GM21529 (cell line): ENCODE data around the gene PLCB3.

Experiments used
- ATAC-seq: cut with Tn5 transposase; IDR thresholded peaks from one replicate; pipeline ENCODE4 v1.9.1; 2021; ENCODE audit not compliant: unreplicated experiment

Gene PLCB3

DNA sequence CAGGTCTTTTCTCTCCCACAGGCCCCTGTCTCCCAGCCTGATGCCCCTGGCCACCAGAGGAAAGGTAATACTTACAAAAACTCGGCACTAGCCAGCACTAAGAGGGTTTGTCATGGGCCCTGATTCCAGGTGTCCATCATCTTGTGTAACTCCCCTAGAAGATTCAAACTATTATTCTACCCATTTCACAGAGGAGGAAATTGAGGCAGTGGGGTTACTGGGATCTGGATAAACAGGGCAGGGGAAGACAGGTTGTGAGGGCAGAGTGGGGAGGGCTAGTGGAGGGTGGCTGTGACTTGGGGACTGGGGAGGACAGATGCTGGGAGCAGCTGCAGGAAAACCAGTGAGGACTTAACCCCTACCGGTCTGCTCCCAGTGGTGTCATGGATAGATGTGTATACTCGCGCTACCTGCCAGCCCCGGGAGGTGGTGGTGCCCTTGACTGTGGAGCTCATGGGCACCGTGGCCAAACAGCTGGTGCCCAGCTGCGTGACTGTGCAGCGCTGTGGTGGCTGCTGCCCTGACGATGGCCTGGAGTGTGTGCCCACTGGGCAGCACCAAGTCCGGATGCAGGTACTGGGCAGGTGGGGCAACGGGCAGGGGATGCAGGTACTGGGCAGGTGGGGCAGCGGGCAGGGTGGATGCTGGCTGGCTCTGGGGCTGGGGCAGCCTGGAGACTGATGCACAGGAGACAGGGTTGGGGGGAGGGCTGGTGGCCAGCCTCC, 15.7 kb upstream of the PLCB3 start:
- ATAC-seq: no peak

DNA sequence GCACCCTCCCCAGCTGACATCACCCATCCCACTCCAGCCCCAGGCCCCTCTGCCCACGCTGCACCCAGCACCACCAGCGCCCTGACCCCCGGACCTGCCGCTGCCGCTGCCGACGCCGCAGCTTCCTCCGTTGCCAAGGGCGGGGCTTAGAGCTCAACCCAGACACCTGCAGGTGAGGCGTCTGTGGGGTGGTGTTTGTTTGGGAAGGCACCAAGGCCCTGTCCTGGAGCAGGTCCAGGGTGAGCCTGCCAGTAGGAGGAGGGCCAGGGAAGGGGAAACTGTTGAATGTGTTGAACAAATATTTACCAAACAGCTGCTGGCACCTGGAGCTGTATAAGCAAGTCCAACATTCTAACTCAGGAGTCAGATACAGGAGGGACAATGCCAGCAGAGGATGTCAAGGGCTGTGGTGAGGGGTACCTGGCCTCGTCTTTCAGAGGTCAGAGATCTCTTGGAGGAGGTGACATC, 13.8 kb upstream of the PLCB3 start:
- ATAC-seq: no peak

DNA sequence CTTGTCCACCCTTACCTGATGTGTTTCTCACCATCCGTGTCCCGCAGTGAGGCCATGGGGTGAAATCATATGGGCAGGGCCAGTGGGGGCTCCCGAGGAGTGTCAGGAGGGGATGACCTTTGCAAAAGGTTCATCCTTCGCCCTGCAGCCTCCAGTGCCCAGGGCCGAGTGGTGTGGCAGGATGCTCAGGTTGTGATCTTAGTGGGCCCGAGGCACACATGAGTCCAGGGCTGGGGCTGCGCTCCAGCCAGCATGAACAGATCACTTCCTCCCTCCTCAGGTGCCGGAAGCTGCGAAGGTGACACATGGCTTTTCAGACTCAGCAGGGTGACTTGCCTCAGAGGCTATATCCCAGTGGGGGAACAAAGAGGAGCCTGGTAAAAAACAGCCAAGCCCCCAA, 13.3 kb upstream of the PLCB3 start:
- no peak for ATAC-seq

DNA sequence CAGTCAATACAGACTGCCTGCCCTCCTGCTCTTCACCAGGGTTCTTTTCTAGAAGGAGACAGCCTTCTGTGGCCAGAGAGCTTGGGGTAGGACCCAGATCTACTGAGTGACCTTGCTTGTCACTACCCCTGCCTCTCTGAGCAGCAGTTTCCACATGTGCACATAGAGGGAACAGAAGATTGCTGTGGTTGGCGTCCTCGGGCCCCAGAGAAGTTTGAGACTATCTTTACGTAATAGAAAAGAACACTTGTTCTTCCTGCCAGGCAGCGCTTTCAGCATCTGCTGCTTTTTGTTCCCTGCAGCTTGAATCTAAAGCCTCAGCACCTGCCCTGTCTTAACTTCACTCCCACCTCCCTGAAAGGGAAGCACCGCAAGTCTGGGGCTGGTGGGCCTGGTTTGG, 12.3 kb upstream of the PLCB3 start:
- no peak for ATAC-seq

DNA sequence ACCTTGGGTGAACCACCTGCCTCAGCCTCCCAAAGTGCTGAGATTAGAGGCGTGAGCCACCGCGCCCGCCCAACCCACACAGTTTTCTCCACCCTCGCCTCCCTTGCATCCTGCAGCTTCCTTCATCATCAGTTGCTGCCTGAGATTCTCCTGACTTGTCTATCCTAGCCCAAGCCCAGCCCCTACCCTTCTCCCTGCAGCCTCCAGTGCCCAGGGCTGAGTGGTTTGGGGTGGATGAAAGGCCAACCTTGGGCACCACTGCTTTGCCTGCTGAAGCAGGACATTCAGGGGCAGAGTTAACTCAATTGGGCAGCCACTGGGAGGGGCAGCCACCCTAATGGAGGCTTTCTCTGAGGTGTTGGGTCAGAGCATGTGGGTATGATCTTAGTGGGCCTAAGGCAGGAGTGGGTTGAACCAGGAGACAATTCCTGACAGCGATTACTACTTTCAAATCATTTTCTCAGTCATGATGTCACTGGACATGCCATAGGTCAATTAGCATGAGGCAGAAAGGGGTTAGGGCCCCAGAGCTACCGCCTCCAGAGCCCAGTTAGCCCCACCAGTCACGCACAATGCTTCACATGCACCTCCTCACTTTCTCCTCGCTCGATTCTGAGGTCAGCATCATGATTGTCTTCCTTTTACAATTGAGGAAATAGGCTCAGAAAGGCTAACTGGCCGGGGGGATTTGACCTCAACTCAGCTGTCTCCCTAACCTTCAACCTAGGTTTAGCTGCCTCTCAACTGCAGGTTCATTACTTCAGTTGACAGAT, 11.5 kb upstream of the PLCB3 start:
- ATAC-seq: peak; percentile 14

DNA sequence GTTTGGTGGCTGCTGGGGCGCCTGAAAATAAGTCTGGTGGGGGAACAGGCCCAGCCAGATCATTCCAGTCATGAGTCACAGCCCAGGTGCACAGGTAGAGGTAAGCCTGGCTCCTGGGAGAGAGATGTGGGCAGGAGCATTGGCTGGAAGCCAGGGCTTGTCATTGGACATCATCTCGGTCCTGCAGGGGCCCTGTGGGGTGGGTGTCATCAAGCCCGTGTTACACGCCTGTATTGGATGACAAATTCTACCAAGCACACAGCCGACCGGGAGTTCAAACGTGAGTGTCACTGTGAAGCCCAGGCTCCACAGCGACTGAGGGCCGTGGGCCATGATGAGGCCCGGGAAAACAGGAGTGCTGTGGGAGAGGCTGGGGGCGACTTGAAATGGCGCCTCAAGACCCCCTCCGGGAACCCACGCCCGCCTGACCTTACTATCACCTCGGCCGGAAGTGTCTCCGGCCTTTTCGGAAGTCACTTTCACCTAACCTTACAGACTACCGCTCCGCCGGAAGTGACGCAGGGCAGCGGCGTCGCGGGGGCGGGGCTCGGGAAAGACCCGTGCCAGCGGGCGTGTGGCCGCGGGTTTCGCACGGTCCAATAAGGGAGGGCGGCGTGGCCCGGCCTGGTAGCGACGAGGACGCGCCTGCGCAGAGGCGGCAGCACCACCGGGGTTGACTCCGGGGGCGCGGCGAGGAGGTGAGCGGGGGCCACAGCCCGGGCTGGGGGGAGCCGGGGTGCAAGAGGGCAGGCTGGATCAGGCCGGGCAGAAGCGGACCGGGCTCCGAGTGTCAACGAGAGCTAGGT, 10.7 kb upstream of the PLCB3 start, which contains the start of gene FKBP2:
FKBP2 (plus strand) TSS at position 661 of the 806 bp plus-strand sequence. CDS start 1,293 bp downstream, outside the sequence.
- ATAC-seq: peak; percentile 37

DNA sequence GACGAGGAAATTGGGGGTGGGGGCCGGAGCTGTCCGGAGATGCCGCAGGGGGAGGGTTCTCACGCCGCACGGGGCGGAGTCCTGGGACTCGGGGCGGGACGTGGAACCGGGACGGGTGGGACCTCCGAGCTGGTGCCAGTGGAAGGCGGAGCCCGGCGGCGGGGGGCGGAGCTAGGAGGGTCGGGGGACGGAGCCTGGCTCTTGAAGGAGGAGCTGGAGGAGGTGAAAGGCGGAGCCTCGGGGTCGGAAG, 10.2 kb upstream of the PLCB3 start:
- peak; percentile 58 for ATAC-seq

DNA sequence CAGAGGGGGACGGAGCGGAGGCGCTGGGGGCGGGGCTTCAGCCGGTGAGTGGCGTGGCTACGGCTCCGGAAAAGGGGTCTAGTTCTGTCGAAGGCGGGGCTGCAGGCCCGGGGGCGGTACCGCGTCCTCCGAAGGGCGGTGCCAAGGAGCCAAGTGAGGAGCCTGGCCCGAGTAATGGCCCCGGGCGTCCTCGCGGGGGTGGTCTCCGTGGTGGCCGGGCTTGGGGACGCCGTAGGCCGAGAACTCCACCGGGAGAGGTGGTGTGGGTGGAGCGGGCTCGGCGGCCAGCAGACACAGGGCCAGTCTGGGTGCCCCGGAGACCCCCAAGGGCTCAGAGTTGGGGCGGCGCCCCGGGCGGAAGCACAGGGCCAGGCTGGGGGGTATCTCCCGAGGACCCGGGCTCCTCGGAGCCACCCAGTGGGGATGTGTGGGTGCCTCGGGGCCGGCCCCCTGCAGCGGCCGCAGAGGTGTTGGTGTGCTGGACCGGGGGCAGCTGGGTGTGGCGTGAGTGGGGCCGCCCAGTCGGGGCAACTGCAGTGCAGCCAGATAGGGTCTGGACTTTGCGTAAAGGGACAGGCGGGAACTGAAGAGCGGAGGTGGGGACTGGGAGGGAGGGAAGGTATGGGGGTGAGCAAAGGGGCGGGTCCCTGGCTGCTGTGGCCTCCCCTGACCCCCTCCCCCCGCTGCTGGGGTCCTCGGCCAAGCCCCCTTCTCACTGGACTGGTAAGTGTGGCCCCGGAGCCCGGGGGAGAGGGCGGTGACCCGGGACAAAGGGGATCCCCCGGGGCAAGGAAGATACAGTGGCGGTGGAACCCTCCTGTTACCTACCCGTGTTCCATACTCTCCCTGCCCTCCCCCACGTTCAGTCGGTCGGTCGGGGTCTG, 9.6 kb upstream of the PLCB3 start:
- ATAC-seq: peak; percentile 4

DNA sequence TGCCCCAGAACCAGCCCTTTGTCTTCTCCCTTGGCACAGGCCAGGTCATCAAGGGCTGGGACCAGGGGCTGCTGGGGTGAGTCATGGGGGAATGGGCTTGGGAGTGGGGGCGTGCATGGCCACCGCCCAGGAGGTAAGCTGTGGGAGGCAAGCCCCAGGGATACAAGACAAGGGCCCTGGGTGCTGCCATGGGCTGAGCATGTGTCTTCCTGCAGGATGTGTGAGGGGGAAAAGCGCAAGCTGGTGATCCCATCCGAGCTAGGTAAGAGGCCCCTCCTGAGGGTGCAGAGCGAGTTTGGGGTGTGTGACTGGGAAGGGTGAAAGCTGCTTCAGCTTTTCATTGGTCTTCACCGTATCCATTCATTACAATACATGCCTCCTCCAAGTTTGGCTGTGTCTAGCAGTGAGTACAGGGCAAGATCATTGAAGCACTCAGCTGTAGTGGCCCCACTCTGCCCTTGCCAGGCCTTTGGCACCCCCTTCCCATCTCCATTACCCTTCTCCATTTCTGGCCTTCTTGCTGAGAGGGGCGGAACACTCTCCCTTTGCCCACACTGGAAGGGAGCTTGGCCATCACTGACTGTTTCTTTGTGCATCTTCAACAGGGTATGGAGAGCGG, 8.0 kb upstream of the PLCB3 start:
- ATAC-seq: no peak

DNA sequence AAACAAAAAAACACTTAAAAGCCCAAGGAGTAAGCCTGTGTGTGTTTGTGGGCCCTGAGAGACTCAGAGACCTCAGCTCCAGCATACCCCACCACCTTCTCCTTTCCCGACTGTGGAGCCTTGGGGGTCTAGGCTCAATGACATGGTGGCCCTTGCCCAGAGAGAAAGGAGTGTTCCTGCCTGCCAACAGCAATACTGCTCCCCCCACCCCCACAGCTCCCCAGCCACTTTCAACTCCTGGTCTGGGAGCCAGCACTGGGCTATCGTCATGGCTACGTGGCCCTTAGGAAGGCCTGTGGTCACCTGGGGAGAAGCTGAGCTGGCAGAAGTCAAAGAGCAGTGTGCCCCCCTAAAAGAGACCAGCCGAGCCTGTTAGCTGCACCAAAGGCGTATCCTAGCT, 7.2 kb upstream of the PLCB3 start:
- no peak for ATAC-seq

DNA sequence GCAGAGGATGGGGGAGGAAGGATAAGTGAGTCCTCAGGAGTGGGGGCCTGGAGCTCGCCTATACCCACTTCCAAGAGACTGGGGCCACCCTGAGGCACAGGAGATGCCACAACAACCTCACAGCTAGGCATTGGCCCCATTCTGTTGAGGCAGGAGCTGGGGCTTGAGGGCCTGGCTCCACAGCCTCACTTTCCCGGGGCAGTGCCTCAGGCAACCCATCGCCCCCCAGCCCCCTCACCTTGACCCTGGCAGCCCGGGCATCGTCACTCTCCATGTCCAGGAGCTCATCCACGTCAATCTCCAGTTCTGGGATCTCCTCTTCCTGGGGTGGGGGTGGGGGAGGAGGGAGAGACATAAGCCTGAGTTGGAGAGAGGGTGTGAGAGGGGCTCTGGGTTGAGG, 6.4 kb upstream of the PLCB3 start:
- ATAC-seq: no peak

DNA sequence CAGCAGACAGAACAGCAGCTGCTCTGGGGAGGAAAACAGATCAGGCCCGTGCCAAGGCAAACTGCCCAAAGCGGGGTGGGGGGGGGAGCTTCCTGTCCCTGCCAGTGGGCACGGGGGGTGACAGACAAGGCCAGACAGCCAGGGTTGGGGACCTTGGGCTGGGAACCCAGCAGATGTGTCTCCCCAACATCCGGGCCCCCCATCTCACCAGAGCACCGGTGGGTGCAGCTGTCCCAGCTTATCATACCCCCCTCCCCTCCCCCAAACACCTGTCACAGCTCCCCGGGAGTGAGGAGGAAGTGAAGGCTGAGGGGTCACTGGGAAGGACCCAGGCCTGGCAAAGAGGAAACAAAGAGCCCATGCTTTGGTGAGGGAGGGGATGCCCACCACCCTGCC, 5.9 kb upstream of the PLCB3 start:
- no peak for ATAC-seq

DNA sequence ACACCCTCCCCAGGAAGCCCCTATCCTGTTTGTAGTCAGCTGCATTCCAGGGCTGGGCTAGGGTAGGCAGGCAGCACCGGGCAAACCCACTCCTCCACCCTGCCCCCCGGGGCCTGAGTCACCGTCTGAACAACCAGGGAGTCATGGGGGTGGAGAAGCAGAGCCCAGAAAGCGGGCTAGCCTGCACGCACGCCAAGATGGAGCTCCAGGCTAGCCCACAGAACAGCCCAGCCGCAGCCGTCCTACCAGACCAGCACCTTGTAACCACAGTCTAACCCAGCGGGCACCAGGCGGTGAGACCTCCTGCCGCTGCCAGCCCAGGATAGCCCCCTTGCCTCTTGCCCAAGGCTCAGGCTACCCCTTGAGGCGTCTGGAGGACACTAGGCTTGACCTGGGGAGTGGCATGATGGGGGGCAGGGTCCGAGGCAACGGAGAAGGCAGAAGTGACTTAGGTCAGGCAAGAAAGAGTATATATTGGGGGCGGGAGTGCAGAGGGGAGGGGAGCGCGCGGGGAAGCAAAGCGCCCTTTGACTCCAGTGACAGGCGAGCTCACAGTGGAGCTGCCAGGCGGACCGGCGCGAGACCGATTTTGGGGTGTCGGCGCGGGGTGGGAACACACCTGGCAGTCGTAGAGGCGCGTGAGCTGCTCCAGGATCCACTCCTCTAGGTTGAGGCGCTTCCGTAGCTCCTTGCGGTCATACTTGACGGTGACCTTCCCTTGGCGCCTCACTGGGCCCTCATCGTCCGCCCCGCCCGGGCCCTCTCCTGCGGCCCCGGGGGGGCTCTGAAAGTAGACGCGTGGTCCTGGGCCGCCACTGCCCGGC, 5.3 kb upstream of the PLCB3 start:
- ATAC-seq: no peak

DNA sequence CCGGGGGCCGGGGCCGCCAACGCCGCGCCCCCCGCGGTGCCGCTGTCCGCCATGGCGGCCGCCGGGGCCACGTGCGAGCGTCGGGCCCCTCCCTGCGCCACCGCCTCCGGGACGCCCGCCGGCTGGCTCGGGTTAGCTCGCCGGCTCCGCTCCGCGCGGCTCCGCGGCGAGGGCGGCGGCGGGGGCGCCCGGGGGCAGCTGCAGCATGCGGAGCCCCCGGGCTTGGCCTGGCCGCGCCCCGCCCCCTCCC, 4.8 kb upstream of the PLCB3 start:
- peak; percentile 3 for ATAC-seq

DNA sequence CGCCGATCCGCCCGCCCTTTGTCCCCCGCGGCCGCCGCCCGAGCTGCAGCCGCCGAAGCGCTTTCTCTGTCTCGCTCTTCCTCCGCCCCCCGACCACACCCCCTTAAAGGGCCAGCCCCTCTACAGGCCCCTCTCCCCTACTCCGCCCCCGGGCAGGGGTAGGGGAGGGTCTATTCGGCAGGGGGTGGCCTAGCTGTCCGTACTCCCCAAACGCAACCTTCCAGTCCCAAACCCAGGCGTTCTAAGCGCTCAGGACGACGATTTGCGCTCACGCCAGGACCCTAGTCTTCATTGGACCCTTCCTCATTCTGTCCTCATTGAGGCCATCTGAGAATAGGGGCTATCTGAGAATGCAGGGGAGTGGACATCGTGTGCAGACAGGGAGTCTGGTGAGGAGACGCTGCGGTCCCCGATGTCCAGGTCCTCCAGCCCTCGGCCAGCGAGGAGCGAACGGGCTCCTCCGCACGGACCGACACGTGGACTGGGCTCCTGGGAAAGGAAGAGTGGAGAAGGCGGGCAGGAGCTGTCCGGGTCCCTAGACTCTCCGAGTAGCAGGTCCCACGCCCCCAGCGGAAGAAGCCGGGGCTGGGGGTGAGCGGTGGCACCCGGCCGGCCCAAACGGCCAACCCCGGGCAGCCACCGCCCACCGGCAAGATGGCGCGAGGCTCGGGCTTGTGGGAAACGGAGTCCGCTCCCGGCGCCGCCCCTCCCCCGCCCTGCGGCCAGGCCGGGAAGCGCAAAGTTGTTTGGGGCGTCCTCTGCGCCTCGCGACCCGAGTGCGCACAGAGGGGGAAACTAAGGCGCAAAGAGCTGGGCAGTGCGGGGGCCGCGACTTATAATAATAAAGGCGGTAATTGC, 4.2 kb upstream of the PLCB3 start, which contains the start of gene PPP1R14B:
PPP1R14B (minus strand) TSS at position 73 of the 858 bp plus-strand sequence. CDS start 270 bp downstream, outside the sequence.
- ATAC-seq: peak; percentile 34

DNA sequence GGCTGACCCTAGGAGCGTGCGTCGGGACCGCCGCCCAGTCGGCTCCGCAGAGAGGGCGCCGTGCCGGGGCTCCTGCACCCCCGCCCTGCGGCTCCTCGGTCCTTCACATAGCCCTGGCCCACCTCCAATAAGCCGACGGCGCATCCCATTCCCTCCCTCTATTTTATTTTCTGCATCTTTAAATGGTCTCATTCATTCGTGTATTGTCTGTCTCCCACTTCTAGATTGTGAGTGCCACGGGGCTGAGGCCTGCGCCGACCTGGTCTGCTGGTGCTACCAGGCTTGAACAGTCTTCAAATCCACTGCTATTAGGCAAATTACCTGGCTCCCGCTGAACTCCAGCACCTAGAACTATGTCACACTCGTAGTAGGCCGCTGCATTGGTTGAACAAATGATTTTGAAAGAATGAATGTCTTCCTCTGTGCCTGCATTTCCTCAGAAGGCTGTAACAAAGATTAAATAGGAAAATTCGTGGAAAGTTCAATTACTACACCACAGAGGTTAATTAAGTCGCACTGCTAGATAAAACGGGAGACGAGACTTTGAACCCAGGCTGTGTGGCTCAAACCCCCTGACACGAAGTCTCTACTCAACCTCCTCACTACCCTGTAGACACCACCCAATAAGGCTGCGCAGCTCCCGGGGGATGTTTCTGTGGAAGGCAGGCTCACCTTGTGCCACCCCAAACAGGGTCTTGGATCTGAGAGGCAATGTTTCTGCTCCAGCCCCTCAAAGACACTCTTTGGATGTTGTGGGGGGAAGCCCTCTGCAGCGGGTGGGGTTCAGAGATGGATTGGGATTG, 3.4 kb upstream of the PLCB3 start:
- no peak for ATAC-seq

DNA sequence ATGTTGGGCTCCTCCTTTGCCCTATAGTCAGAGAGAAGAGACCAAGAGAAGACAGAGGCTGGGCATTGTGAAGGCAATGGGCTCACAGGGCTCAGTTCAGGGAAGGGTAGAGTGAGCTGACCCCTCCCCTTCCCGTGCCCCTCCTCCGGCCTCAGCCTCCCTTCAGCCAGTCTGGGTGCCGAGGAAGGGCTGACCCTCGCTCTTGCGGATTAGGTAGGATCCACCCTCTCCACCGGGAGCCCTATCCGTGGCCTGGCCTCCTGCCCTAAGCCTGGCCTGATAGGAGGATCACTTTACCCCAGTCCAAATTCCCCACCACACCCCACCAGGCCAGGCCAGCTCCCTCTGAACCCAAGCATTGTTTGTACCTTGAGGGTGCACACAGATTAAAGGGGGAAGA, 2.8 kb upstream of the PLCB3 start:
- ATAC-seq: no peak

DNA sequence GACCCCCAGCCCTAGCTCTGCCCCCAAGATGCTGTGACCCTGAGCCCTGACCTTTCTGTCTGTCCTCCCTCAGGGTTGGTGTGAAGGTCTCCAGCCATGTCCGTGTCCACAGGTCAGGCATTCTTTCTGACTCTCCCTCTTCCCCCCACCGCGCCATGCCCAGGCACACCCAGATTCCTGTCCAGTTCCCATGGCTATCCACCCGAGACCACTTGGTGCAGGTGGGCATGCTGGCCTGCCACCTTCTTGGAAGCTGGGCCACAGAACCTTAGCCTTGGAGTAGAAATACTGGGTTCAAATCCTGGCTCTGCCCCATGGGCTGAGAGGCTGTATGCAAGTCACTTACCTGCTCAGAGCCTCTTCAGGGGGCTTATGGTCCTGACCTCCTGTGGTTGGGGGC, 2.3 kb upstream of the PLCB3 start:
- ATAC-seq: no peak
